ENCODE results near the gene GPC2. TPM values are rescaled to one million over a fixed set of nuclear protein-coding genes. Genes with fewer than 3 reads are reported as not detected.

Gene GPC2
- total RNA-seq, 4 donors from 2014 or later, result 0.57 to 1.4 (median 0.83) TPM; not detected in 1

- Histone ChIP-seq H3K27me3 (peaks cover 0 to 27% (median under 1%) of the 10 kb centered on the region in 4 donors), H3K9me3 (no peaks in the 10 kb centered on the region), H3K4me1 (peaks cover 27 to 62% (median 33%) of the 10 kb centered on the region in 3 donors), H3K4me3 (peak overlapping the region; percentile 37 to 66 (median 54)), H3K27ac (peak overlapping the region; percentile 75 to 88 (median 83)), H3K36me3 (no peaks in the 10 kb centered on the region)
- WGBS, 2 donors, result 2 to 3% methylated on average over 9 to 11 of the region's 11 CpGs
- no peak for DNase-seq
- intact Hi-C loops (cut with DNase I), result no loop called here
- TF ChIP-seq POLR2A (IDR thresholded peaks at IDR 0.05) (no peak), CTCF (IDR thresholded peaks at IDR 0.05) (no peak)
Observed at GRCh38 chr7:100167912-100168323, 9.3 kb downstream of the GPC2 start.

- DNase-seq, result no peak
- intact Hi-C loops (cut with DNase I), result no loop called here
- H3K27me3 ChIP-seq, result peaks cover 0 to 26% (median 1%) of the 10 kb centered on the region in 4 donors
- peak overlapping the region in 3 of 4 donors; percentile 79 to 88 (median 87) for H3K27ac ChIP-seq
- peak overlapping the region in 3 of 4 donors; percentile 53 to 66 (median 55) for H3K4me3 ChIP-seq
- 41 to 57% methylated on average over 9 to 11 of the region's 14 CpGs for WGBS, 2 donors
- TF ChIP-seq CTCF (IDR thresholded peaks at IDR 0.05) (no peak), POLR2A (IDR thresholded peaks at IDR 0.05) (no peak)
- H3K36me3 ChIP-seq, result no peaks in the 10 kb centered on the region
- no peaks in the 10 kb centered on the region for H3K9me3 ChIP-seq
- H3K4me1 ChIP-seq, result peaks cover 27 to 68% (median 35%) of the 10 kb centered on the region in 3 donors
Observed at GRCh38 chr7:100166970-100167911, 9.9 kb downstream of the GPC2 start.

- TF ChIP-seq POLR2A (IDR thresholded peaks at IDR 0.05) (no peak), CTCF (IDR thresholded peaks at IDR 0.05) (no peak)
- Histone ChIP-seq H3K27ac (no peak overlapping the region), H3K4me3 (no peak overlapping the region), H3K9me3 (no peaks in the 10 kb centered on the region), H3K36me3 (no peaks in the 10 kb centered on the region), H3K27me3 (peaks cover 0 to 18% (median 1%) of the 10 kb centered on the region in 4 donors), H3K4me1 (peaks cover 24 to 66% (median 32%) of the 10 kb centered on the region in 3 donors)
- WGBS, 2 donors, result 74 to 84% methylated on average over 4 to 6 of the region's 16 CpGs
- no peak for DNase-seq
- intact Hi-C loops (cut with DNase I), result no loop called here
Observed at GRCh38 chr7:100166317-100166940, 10.8 kb downstream of the GPC2 start.

GRCh38 chr7:100163871-100164270 lies 13.3 kb downstream of the GPC2 start:
- intact Hi-C loops (cut with DNase I), result no loop called here
- WGBS, 2 donors, result 87 to 94% methylated on average over 5 of the region's 5 CpGs
- H3K36me3 ChIP-seq, result no peaks in the 10 kb centered on the region
- TF ChIP-seq POLR2A (IDR thresholded peaks at IDR 0.05), result no peak
- no peak for TF ChIP-seq CTCF (IDR thresholded peaks at IDR 0.05)
- no peaks in the 10 kb centered on the region for H3K9me3 ChIP-seq
- peaks cover 0 to 3% (median 0%) of the 10 kb centered on the region in 4 donors for H3K27me3 ChIP-seq
- H3K4me1 ChIP-seq, result peaks cover 18 to 57% (median 29%) of the 10 kb centered on the region in 3 donors
- DNase-seq, result no peak
- H3K4me3 ChIP-seq, result no peak overlapping the region
- peak overlapping the region in 3 of 4 donors; percentile 1 to 79 (median 61) for H3K27ac ChIP-seq
